Spleen (tissue), 11 donors: ENCODE measurements around the gene KREMEN2. TPM values are rescaled to one million over a fixed set of nuclear protein-coding genes. Genes with fewer than 3 reads are reported as not detected.
"Not testable (repeated sequence)": the region's sequence is repeated elsewhere in the genome, so short reads cannot be mapped to it uniquely, and the experiment has no call there.

Experiments used
- DNase-seq: peaks from one replicate; pipeline ENCODE4 v3.0.0-alpha.2; 2020
- H3K27ac ChIP-seq, 8 donors: fragments of 200-600 bp; sonication (generic) in 7 of 8; 1 replicate in 4 of 8; 2 replicates in 4 of 8; pipeline versions ENCODE4 v1.5.0 to v1.8.0; 2016 to 2021; ENCODE audit warnings: inconsistent platforms in 4 of 8, mild to moderate bottlenecking in 4 of 8, moderate library complexity in 1 of 8
- H3K27me3 ChIP-seq, 7 donors: fragments of 200-600 bp; sonication (generic) in 6 of 7; replicated peaks in 1 of 7; 1 replicate in 4 of 7; 2 replicates in 3 of 7; pipeline versions ENCODE4 v1.5.0 to v1.8.0; 2016 to 2021; ENCODE audit warnings: inconsistent platforms in 3 of 7, mild to moderate bottlenecking in 1 of 7
- H3K36me3 ChIP-seq, 6 donors: fragments of 200-600 bp; sonication (generic) in 5 of 6; 1 replicate in 4 of 6; 2 replicates in 2 of 6; pipeline versions ENCODE4 v1.5.0 to v1.8.0; 2016 to 2021; ENCODE audit warnings: inconsistent platforms in 2 of 6
- H3K4me1 ChIP-seq, 6 donors: fragments of 200-600 bp; sonication (generic) in 5 of 6; 1 replicate in 3 of 6; 2 replicates in 3 of 6; pipeline versions ENCODE4 v1.5.0 to v1.8.0; 2016 to 2021; ENCODE audit warnings: inconsistent platforms in 3 of 6
- H3K4me3 ChIP-seq, 8 donors: fragments of 200-600 bp; sonication (generic) in 7 of 8; 1 replicate in 4 of 8; 2 replicates in 4 of 8; pipeline versions ENCODE4 v1.5.0 to v1.8.0; 2016 to 2021; ENCODE audit warnings: inconsistent platforms in 4 of 8, mild to moderate bottlenecking in 4 of 8, moderate library complexity in 2 of 8
- H3K9me3 ChIP-seq, 8 donors: fragments of 200-600 bp; sonication (generic) in 7 of 8; 1 replicate in 4 of 8; 2 replicates in 4 of 8; pipeline versions ENCODE4 v1.5.0 to v1.8.0; 2016 to 2021; ENCODE audit warnings: inconsistent platforms in 4 of 8
- POLR2A ChIP-seq, 3 donors: fragments of 450-650 bp; IDR thresholded peaks; one replicate each; pipeline ENCODE4 v1.5.1; 2017; ENCODE audit warnings: antibody characterized with exemption in 3 of 3, mild to moderate bottlenecking in 1 of 3
- POLR2AphosphoS5 ChIP-seq, 3 donors: sonication (generic); formaldehyde crosslinking; IDR thresholded peaks; one replicate each; pipeline ENCODE4 v1.5.1; 2017; ENCODE audit warnings: antibody characterized with exemption in 3 of 3
- WGBS, 5 donors: extraction: QIAGEN DNeasy Blood & Tissue Kit in 3 of 5; methylation state at CpG; one replicate each; pipeline versions ENCODE4 v1.1.5 to v1.1.7; 2013 to 2018; 5-methylcytosine and 5-hydroxymethylcytosine counted together
- intact Hi-C: fragments of 100-400 bp; cut with DNase I; formaldehyde crosslinking; loops from one replicate; pipeline ENCODE4 v1.15.0; 2023; ENCODE audit warnings: low total_unique reads
- polyA plus RNA-seq, 3 donors: library from polyadenylated mRNA; stranded (reverse); fragments of 200-250 nt; gene quantifications; one replicate each; pipeline ENCODE4 v1.2.1, GENCODE V29; 2013
- total RNA-seq, 7 donors: library from RNA; depleted of rRNA in 3 of 7; stranded (reverse); fragments of >200 nt in 3 of 7; fragmentation: NEBNext Ultra II Directional in 4 of 7; extraction: Animal tissue kit (Norgen Biotek cat#: 25700) in 4 of 7; gene quantifications; one replicate each; pipeline versions ENCODE4 v1.1.0 to v1.2.1, GENCODE V29; 2016 to 2021
- TF ChIP-seq, protein P1 (sequence below), 11 experiments: fragments of 200-600 bp in 7 of 11; fragments of 450-650 bp in 4 of 11; sonication (generic) in 4 of 11; IDR thresholded peaks in 8 of 11; conservative IDR thresholded peaks in 3 of 11; 1 replicate in 7 of 11; 2 replicates in 4 of 11; pipeline versions ENCODE4 v1.4.0 to v1.8.0; 2016 to 2021; ENCODE audit warnings: antibody characterized with exemption in 11 of 11, inconsistent platforms in 4 of 11, mild to moderate bottlenecking in 1 of 11
- donor health status: healthy with polysubstance abuse.
- donor health status: DM: no; HTN: no; CAD: no; lungs with moderate emphysema.
- donor health status: DM: no; HTN: no; CAD: no.
- donor health status: Bipolar disorder and iron deficiency.
- donor health status: healthy.
- donor health status: DM: no; HTN: no; CAD: no.
- donor health status: DM: yes; HTN: yes; CAD: no.

The KREMEN2 gene
- total and polyA plus RNA-seq, 10 donors = 0.40 to 1.2 (median 0.42) TPM; not detected in 5

DNA sequence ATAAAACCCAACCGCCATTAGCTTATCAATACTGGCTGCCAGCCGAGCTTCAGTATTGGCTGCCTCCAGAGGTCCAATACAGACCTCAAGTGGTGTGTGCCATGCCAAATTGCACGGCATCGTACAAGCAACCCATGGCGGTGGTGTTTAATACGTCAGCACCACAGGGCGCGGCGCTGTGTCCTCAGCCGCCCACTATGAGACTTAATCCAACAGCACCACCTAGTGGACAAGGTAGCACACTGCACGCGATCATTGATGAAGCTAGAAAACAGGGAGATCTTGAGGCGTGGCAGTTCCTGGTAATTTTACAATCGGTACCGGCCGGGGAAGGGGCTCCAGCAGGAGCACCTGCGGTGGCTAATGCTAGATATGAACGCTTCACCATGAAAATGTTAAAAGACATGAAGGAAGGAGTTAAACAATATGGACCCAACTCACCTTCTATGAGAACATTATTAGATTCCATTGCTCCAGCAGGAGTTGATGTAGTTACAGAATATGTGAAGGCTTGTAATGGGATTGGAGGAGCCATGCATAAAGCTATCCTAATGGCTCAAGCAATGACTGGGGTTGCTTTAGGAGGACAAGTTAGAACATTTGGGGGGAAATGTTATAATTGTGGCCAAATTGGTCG, 36.9 kb upstream of the KREMEN2 start:
- 7 to 10% (median 8%) methylated on average over 14 to 19 of the region's 19 CpGs for WGBS, 5 donors
- DNase-seq = peak; percentile 94
- H3K9me3 ChIP-seq = no peaks in the 10 kb centered on the region
- intact Hi-C loops = no loop called here
- H3K27me3 ChIP-seq = no peaks in the 10 kb centered on the region
- peak overlapping the region in 2 of 8 donors; percentile 3 to 21 for H3K4me3 ChIP-seq
- H3K4me1 ChIP-seq = peaks cover 0 to 13% (median 10%) of the 10 kb centered on the region in 6 donors
- peak overlapping the region in 1 of 8 donors; percentile 31 for H3K27ac ChIP-seq
- H3K36me3 ChIP-seq = peaks cover 6 to 64% (median 20%) of the 10 kb centered on the region in 6 donors
- peak in 2 of 3 donors; percentile 62 to 64 for TF ChIP-seq POLR2AphosphoS5 (IDR thresholded peaks at IDR 0.05)
- TF ChIP-seq, protein P1, sequence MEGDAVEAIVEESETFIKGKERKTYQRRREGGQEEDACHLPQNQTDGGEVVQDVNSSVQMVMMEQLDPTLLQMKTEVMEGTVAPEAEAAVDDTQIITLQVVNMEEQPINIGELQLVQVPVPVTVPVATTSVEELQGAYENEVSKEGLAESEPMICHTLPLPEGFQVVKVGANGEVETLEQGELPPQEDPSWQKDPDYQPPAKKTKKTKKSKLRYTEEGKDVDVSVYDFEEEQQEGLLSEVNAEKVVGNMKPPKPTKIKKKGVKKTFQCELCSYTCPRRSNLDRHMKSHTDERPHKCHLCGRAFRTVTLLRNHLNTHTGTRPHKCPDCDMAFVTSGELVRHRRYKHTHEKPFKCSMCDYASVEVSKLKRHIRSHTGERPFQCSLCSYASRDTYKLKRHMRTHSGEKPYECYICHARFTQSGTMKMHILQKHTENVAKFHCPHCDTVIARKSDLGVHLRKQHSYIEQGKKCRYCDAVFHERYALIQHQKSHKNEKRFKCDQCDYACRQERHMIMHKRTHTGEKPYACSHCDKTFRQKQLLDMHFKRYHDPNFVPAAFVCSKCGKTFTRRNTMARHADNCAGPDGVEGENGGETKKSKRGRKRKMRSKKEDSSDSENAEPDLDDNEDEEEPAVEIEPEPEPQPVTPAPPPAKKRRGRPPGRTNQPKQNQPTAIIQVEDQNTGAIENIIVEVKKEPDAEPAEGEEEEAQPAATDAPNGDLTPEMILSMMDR (IDR thresholded peaks at IDR 0.05 in 8 of 11, conservative IDR thresholded peaks at IDR 0.05 in 3 of 11) = peak; percentile 93 to 98 (median 97)
- no peak for TF ChIP-seq POLR2A (IDR thresholded peaks at IDR 0.05)

DNA sequence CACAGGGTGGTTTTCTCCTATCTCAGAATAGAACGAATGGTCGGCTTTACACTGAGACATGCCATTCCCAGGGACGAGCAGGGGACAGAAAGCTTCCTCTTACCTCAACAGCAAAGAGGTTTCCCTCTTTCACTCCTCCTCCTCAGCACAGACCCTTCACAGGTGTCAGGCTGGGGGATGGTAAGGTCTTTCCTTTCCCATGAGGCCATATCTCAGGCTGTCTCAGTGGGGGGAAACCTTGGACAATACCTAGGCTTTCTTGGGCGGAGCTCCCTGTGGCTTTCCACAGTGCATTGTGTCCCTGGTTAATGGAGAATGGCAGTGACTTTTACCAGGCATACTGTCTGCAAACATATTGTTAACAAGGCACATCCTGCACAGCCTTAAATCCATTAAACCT, 35.9 kb upstream of the KREMEN2 start:
- H3K9me3 ChIP-seq, H3K27ac ChIP-seq, H3K27me3 ChIP-seq, DNase-seq, intact Hi-C loops, H3K4me3 ChIP-seq: not testable (repeated sequence)
- H3K4me1 ChIP-seq = peaks cover 0 to 13% (median 10%) of the 10 kb centered on the region in 6 donors
- H3K36me3 ChIP-seq = peaks cover 6 to 64% (median 23%) of the 10 kb centered on the region in 6 donors
- 80 to 99% (median 88%) methylated on average over 4 of the region's 4 CpGs for WGBS, 5 donors

DNA sequence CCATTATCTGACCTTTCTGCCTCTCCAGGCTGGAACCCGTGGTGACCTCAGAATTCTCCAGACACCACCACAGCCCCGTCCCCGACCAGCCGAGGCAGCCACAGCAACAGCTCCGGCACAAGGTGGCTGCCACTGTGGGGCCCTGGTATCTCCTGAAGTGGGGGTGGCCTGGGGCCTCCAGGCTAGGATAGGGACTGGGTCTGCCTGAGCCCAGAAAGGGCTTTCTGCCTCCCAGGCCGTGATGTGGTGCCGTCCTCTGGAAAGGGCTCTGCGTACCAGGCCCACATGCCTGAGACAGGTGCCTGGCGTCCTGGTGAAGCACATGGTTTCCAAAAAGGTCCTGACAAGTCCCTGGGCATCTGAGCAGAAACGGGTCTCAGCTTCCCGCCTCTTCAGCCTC, 35.3 kb upstream of the KREMEN2 start:
- 85 to 92% (median 91%) methylated on average over 7 to 11 of the region's 11 CpGs for WGBS, 5 donors
- no peak for DNase-seq
- peaks cover 0 to 13% (median 10%) of the 10 kb centered on the region in 6 donors for H3K4me1 ChIP-seq
- H3K36me3 ChIP-seq = peaks cover 6 to 64% (median 29%) of the 10 kb centered on the region in 6 donors
- no peaks in the 10 kb centered on the region for H3K9me3 ChIP-seq
- H3K27ac ChIP-seq = no peak overlapping the region
- no peak for TF ChIP-seq POLR2A (IDR thresholded peaks at IDR 0.05)
- TF ChIP-seq, protein P1 (IDR thresholded peaks at IDR 0.05 in 8 of 11, conservative IDR thresholded peaks at IDR 0.05 in 3 of 11) = no peak
- TF ChIP-seq POLR2AphosphoS5 (IDR thresholded peaks at IDR 0.05) = no peak
- intact Hi-C loops = no loop called here
- H3K27me3 ChIP-seq = no peaks in the 10 kb centered on the region
- no peak overlapping the region for H3K4me3 ChIP-seq

DNA sequence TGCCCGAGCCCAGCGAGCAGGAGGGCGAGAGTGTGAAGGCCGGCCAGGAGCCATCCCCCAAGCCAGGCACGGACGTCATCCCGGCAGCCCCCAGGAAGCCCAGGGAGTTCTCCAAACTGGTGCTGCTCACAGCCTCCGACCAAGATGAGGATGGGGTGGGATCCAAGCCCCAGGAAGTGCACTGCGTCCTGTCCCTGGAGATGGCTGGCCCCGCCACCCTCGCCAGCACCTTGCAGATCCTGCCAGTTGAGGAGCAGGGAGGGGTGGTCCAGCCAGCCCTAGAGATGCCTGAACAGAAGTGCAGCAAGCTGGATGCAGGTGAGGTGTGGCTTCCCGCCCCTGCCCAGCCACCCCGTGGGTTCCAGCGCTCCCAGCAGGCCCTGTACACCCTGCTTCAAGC, 34.4 kb upstream of the KREMEN2 start:
- intact Hi-C loops = no loop called here

More for the DNA sequence above, 34.4 kb upstream of the KREMEN2 start:
- Histone ChIP-seq H3K27me3 (no peaks in the 10 kb centered on the region), H3K27ac (no peak overlapping the region), H3K9me3 (no peaks in the 10 kb centered on the region), H3K4me3 (no peak overlapping the region), H3K36me3 (peaks cover 6 to 64% (median 38%) of the 10 kb centered on the region in 6 donors), H3K4me1 (peaks cover 0 to 13% (median 10%) of the 10 kb centered on the region in 6 donors)
- DNase-seq = no peak
- TF ChIP-seq POLR2AphosphoS5 (IDR thresholded peaks at IDR 0.05) = no peak
- TF ChIP-seq, protein P1 (IDR thresholded peaks at IDR 0.05 in 8 of 11, conservative IDR thresholded peaks at IDR 0.05 in 3 of 11) = no peak
- TF ChIP-seq POLR2A (IDR thresholded peaks at IDR 0.05) = no peak
- WGBS, 5 donors = 92 to 97% (median 93%) methylated on average over 14 of the region's 14 CpGs; no CpG with 5 or more reads in 1 of the 5 donors
